ENCODE measurements around the gene ZBTB6. TPM values are rescaled to one million over a fixed set of nuclear protein-coding genes. Genes with fewer than 3 reads are reported as not detected.

ZBTB6 gene
- total and polyA plus RNA-seq, 2 of the 13 experiments (the other 11 are each of a cell fraction or from before 2014, with no cell fraction given): 3.7 to 7.1 TPM

GRCh38 chr9:122930541-122931225, 17.6 kb upstream of the ZBTB6 start (continued):
- TF ChIP-seq, protein P1, sequence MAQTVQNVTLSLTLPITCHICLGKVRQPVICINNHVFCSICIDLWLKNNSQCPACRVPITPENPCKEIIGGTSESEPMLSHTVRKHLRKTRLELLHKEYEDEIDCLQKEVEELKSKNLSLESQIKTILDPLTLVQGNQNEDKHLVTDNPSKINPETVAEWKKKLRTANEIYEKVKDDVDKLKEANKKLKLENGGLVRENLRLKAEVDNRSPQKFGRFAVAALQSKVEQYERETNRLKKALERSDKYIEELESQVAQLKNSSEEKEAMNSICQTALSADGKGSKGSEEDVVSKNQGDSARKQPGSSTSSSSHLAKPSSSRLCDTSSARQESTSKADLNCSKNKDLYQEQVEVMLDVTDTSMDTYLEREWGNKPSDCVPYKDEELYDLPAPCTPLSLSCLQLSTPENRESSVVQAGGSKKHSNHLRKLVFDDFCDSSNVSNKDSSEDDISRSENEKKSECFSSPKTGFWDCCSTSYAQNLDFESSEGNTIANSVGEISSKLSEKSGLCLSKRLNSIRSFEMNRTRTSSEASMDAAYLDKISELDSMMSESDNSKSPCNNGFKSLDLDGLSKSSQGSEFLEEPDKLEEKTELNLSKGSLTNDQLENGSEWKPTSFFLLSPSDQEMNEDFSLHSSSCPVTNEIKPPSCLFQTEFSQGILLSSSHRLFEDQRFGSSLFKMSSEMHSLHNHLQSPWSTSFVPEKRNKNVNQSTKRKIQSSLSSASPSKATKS (CRISPR knock-in tag; IDR thresholded peaks at IDR 0.05): 0 out of 2 replicates have a peak, but pooled peaks have one; percentile 42
- TF ChIP-seq ZSCAN9 (CRISPR knock-in tag; IDR thresholded peaks at IDR 0.05; ENCODE audit: borderline replicate concordance) (no peak), GMEB1 (CRISPR knock-in tag; IDR thresholded peaks at IDR 0.05; ENCODE audit: borderline replicate concordance) (no peak)

- CTCF ChIA-PET (ENCODE audit: low intra/inter-chr PET ratio, low total read pairs): no interaction called here
- Histone ChIP-seq H3K4me2 (ENCODE audit: low read depth, low read length) (peak overlapping the region; percentile 86), H3K4me3 (replicated peaks in 1 of 3; ENCODE audit: insufficient read depth in 1 of 3, low read depth in 2 of 3, low read length in 3 of 3) (peak overlapping the region; percentile 72 to 99 (median 85); a peak in 3 of 6 replicates), H3K4me1 (ENCODE audit: insufficient read depth, low read length) (peaks cover 27% of the 10 kb centered on the region), H3K27me3 (ENCODE audit: control insufficient read depth in 1 of 2, insufficient read depth in 2 of 2, low read length in 2 of 2) (no peaks in the 10 kb centered on the region; a peak in 1 of 5 replicates), H3K9me3 (ENCODE audit: low read length) (no peaks in the 10 kb centered on the region), H3K79me2 (ENCODE audit: insufficient read depth, low read length) (peaks cover 59% of the 10 kb centered on the region), H2AFZ (ENCODE audit: low read length) (no peak overlapping the region), H4K20me1 (ENCODE audit: insufficient read depth, low read length) (no peaks in the 10 kb centered on the region), H3K27ac (ENCODE audit: extremely low read length, insufficient read depth, low read length) (no peak overlapping the region), H3K9ac (ENCODE audit: insufficient read depth, low read depth, low read length) (peak overlapping the region; percentile 92; the same call in 1 of the 2 replicates), H3K36me3 (replicated peaks in 1 of 2; ENCODE audit: control insufficient read depth in 1 of 2, insufficient read depth in 2 of 2, low read length in 2 of 2) (no peaks in the 10 kb centered on the region)
- ATAC-seq (no peak), FAIRE-seq (no peak), DNase-seq (ENCODE audit: low spot score) (no peak)
- 91% methylated on average over 1 of the region's 1 CpG for WGBS (ENCODE audit: low lambda C conversion rate)
- TF ChIP-seq CREM (IDR thresholded peaks at IDR 0.05) (no peak), CREM (CRISPR knock-in tag; IDR thresholded peaks at IDR 0.05) (no peak), XBP1 (CRISPR knock-in tag; IDR thresholded peaks at IDR 0.05) (no peak), ZNF563 (CRISPR knock-in tag; IDR thresholded peaks at IDR 0.05) (no peak), SKI (IDR thresholded peaks at IDR 0.05; ENCODE audit: partially characterized antibody) (no peak), GABPA (IDR thresholded peaks at IDR 0.05; ENCODE audit: low read depth, low read length) (no peak), GABPA (CRISPR knock-in tag; IDR thresholded peaks at IDR 0.05; ENCODE audit: low read depth) (no peak), REST (IDR thresholded peaks at IDR 0.05; ENCODE audit: borderline replicate concordance in 1 of 2, low read depth in 1 of 2, low read length in 2 of 2) (0 out of 4 replicates have a peak, but pooled peaks of 1 of the 2 experiments have one; percentile 13)
- intact Hi-C loops (cut with micrococcal nuclease; ENCODE audit: unreplicated experiment): loop anchor here (2.0 kb wide), 1 partner anchor 17 kb away; the partner anchor contains the start of gene ZBTB6
- POLR2A ChIA-PET: interaction anchor here (0.9 to 1.4 kb wide), 2 partner anchors 11 to 17 kb away, joined by 7 to 9 read pairs; partner anchors contain the start of genes RABGAP1 and ZBTB6
- in situ Hi-C loops (cut with HindIII; ENCODE audit: extremely low pct_ligation_motif_present, low pct_unique_long_range_greater_than_20kb): no loop called here
- BruUV-seq (replicated peaks): no TSS peak
Measured at GRCh38 chr9:122929796-122930354, 16.8 kb upstream of the ZBTB6 start.

All from HepG2 (cell line).